H1 (cell line): ENCODE results near the gene CAMK2D. TPM values are rescaled to one million over a fixed set of nuclear protein-coding genes. Genes with fewer than 3 reads are reported as not detected.

Source experiments
- CEBPB ChIP-seq: IDR thresholded peaks from 2 replicates; pipeline ENCODE4 v1.6.1; 2012; ENCODE audit warnings: low read depth, low read length
- KDM1A ChIP-seq: fragments of 200-600, 300-600 bp; sonication (generic); IDR thresholded peaks from 2 replicates; pipeline ENCODE4 v1.7.1; 2016; ENCODE audit warnings: mild to moderate bottlenecking, low read length, borderline replicate concordance
- POLR2A ChIP-seq, 2 experiments: IDR thresholded peaks; 1 replicate in 1 of 2; 2 replicates in 1 of 2; pipeline ENCODE4 v1.6.1; 2011; ENCODE audit warnings: low read depth in 2 of 2, low read length in 2 of 2, mild to moderate bottlenecking in 2 of 2; ENCODE audit errors: control extremely low read depth in 1 of 2
- SP1 ChIP-seq: IDR thresholded peaks from 2 replicates; pipeline ENCODE4 v1.6.1; 2011; ENCODE audit warnings: low read depth, low read length
- SUZ12 ChIP-seq: fragments of 200-600 bp; sonication (generic); IDR thresholded peaks from 2 replicates; pipeline ENCODE4 v1.6.1; 2012; ENCODE audit warnings: mild to moderate bottlenecking, inconsistent platforms, low read length, moderate library complexity, mixed read lengths
- polyA plus RNA-seq, 7 experiments: library from polyadenylated mRNA; depleted of rRNA in 3 of 7; stranded (reverse) in 5 of 7; unstranded in 2 of 7; fragments of >200 nt in 5 of 7; fragments of 200-250 nt in 2 of 7; gene quantifications; 1 replicate in 5 of 7; 2 replicates in 1 of 7; 4 replicates in 1 of 7; pipeline versions ENCODE4 v1.2.1 to v1.2.3, GENCODE V29; 2011 to 2013; ENCODE audit warnings: missing spikeins in 2 of 7, mixed read lengths in 2 of 7
- total RNA-seq: library from RNA; stranded (reverse); fragmentation: NEBNext Ultra II Directional; extraction: Animal tissue kit (Norgen Biotek cat#: 25700); gene quantifications from 2 replicates; pipeline ENCODE4 v1.2.1, GENCODE V29; 2021

The CAMK2D gene
- total and polyA plus RNA-seq, 2 of the 8 experiments (the other 6 are each of a cell fraction or from before 2014, with no cell fraction given), result 3.2 to 7.0 TPM

- TF ChIP-seq KDM1A (no peak), CEBPB (no peak), POLR2A (IDR thresholded peaks at IDR 0.05; ENCODE audit: control extremely low read depth in 1 of 2, low read depth in 2 of 2, low read length in 2 of 2) (no peak), SUZ12 (no peak), SP1 (no peak)
Observed at GRCh38 chr4:113560579-113560978, 201.0 kb downstream of the CAMK2D start (continued).
